ENCODE measurements around the gene ZNF329. TPM values are rescaled to one million over a fixed set of nuclear protein-coding genes. Genes with fewer than 3 reads are reported as not detected.

Gene ZNF329
- 5.6 and 5.7 TPM in 2 replicates for total RNA-seq

GRCh38 chr19:58150328-58150921 lies at the start of gene ZNF329:
TSS of gene ZNF329 (minus strand) at chr19:58150789. CDS start at chr19:58129503, 21,286 bp downstream.

DNA sequence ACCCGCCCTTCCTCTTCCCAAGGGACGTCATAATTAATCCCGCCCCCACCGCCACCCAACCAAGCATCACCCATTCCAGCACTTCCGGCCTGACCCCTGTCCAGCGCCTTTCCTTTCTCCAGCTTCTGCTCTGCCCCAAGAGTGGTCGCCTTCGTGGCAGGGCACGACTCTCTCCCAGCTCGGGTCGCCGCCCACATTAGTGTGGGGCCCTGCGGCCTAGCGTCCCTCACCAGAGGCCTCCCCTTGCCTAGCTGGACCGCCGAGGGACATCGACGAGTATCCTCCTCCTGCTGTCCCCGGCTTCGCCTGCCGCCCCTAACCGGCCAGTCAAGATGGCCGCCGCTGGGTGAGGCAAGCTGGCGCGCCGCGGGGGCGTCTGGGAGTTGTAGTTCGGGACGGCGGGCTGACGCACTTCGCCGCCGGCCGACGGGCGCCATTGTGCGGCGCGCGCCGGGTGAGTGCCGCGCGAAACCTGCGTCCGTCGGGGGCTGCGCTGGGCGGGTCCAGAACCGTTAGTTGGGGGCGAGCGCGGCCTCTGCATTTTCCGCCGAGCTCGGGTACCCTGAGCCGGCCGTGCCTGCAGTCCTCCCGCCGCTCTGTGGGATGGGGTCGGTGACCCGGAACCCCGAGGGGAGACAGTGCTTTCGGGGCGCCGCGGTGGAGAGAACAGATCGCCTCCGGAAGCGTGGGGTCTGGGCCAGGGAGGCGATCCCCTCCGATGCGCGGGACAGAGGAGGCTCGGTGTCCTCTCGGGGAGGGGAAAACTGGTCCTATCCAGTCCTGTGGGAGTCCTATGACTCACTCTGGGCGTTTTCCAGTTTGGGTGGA lies 32.6 kb upstream of the ZNF329 start, which contains the start of gene ZNF274:
Gene ZNF274 (plus strand): TSS at position 73 of the 828 bp plus-strand sequence. CDS start 905 bp downstream, outside the sequence.

DNA sequence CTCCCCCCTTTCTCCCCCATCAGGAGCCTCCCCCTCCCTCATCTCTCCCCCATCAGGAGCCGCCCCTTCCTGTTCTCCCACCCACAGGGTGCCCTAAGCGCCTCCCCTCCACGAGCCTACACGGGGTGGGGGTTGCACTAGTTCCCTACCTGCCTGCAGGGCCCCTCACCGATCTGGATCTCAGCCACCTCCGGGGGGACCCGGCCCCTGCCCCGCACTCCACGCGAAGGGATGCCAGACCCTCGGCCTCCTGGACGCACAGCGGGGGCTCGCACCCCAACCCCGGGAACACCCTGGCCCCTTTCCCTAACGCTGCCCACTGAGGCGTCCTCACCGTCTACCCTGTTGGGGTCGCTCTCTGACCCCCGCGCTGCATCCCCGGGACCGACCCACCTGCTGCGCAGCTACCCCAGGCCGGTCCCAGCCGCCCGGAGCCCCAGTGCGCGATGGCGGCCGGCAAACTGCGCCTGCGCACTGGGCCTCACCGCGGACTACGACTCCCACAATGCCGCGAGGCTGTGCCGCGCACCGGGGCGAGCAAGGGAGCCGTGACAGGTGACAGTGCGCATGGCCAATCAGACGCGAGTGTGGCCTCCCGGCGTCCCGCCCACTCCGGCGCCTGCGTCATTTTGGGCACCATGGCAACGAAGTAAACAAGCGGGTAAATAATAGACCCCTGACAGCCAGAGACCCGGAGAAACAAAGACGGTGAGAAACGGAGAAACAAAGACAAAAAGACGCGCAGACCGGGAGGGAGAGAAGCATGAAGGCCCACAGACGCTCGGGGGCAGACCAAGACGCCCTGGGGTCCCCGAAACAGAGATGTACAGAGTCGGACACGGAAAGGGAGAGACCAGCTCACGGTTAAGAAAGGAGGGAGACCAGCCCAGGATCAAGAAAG lies 52.6 kb downstream of the ZNF329 start, which contains the start of gene ZSCAN18:
Gene ZSCAN18 (minus strand): TSS at position 451 of the 901 bp plus-strand sequence. CDS start 7,964 bp downstream, outside the sequence.

Other genes starting within 250 kb of the ZNF329 start
- 3.1 and 5.5 TPM in 2 replicates for gene ZNF417, start 234.2 kb downstream of the ZNF329 start, total RNA-seq
- gene ZNF418, start 215.4 kb downstream of the ZNF329 start, total RNA-seq = 0.40 and 2.2 TPM in 2 replicates
- 1.7 and 3.0 TPM in 2 replicates for gene ZNF256, start 203.1 kb downstream of the ZNF329 start, total RNA-seq
- gene C19orf18, start 176.3 kb downstream of the ZNF329 start, total RNA-seq = 0.13 TPM in 1 of 2 replicates, not detected in the other
- 5.5 and 11.5 TPM in 2 replicates for gene ZNF606, start 148.0 kb downstream of the ZNF329 start, total RNA-seq
- not detected in 2 replicates for gene ZSCAN1, start 116.8 kb downstream of the ZNF329 start, total RNA-seq
- 0.93 and 0.94 TPM in 2 replicates for gene ZNF135, start 91.5 kb downstream of the ZNF329 start, total RNA-seq
- 19.2 and 20.1 TPM in 2 replicates for gene ZSCAN18, start 52.6 kb downstream of the ZNF329 start, total RNA-seq
- 16.3 and 16.8 TPM in 2 replicates for gene ZNF274, start 32.3 kb upstream of the ZNF329 start, total RNA-seq
- 36.4 and 53.5 TPM in 2 replicates for gene ZNF544, start 78.1 kb upstream of the ZNF329 start, total RNA-seq
- 3.1 and 3.5 TPM in 2 replicates for gene ZNF8, start 128.2 kb upstream of the ZNF329 start, total RNA-seq
- gene ERVK3-1, start 154.6 kb upstream of the ZNF329 start, total RNA-seq = 36.0 and 38.8 TPM in 2 replicates
- 1.6 and 1.9 TPM in 2 replicates for gene ZSCAN22, start 176.2 kb upstream of the ZNF329 start, total RNA-seq
- gene A1BG, start 202.7 kb upstream of the ZNF329 start, total RNA-seq = 3.8 and 6.2 TPM in 2 replicates
- gene ZNF497, start 212.0 kb upstream of the ZNF329 start, total RNA-seq = under 0.01 and 0.59 TPM in 2 replicates
- 1.5 and 2.1 TPM in 2 replicates for gene ZNF837, start 230.2 kb upstream of the ZNF329 start, total RNA-seq
- 2,246 and 2,634 TPM in 2 replicates for gene RPS5, start 236.5 kb upstream of the ZNF329 start, total RNA-seq
- gene RNF225, start 244.9 kb upstream of the ZNF329 start, total RNA-seq = not detected in 2 replicates